Lower leg skin (tissue), 3 donors: ENCODE results near the gene NMNAT3.

Source experiments
- CTCF ChIP-seq, 3 donors: fragments of 450-650 bp; IDR thresholded peaks; one replicate each; pipeline ENCODE4 v1.5.1; 2016; ENCODE audit warnings: antibody characterized with exemption in 3 of 3, mild to moderate bottlenecking in 3 of 3, moderate library complexity in 2 of 3
- POLR2A ChIP-seq, 2 donors: fragments of 450-650 bp; IDR thresholded peaks; one replicate each; pipeline ENCODE4 v1.6.1; 2016 to 2017; ENCODE audit warnings: antibody characterized with exemption in 2 of 2, mild to moderate bottlenecking in 1 of 2, moderate library complexity in 1 of 2

GRCh38 chr3:139514741-139515140 is 163.0 kb downstream of the NMNAT3 start:
- no peak for TF ChIP-seq POLR2A (IDR thresholded peaks at IDR 0.05)
- no peak for TF ChIP-seq CTCF (IDR thresholded peaks at IDR 0.05)
